Transverse colon (tissue), 4 donors: ENCODE data around the gene ZMIZ1. TPM values are rescaled to one million over a fixed set of nuclear protein-coding genes. Genes with fewer than 3 reads are reported as not detected.

ENCODE experiments used
- DNase-seq: peaks from one replicate; pipeline ENCODE4 v3.0.0-alpha.2; 2019
- H3K27ac ChIP-seq, 4 donors: fragments of 200-600 bp; sonication (generic); 2 replicates each; pipeline ENCODE4 v1.5.1; 2016 to 2018; ENCODE audit warnings: inconsistent platforms in 4 of 4
- H3K27me3 ChIP-seq: fragments of 200-600 bp; sonication (generic); 2 replicates; pipeline ENCODE4 v1.5.1; 2017; ENCODE audit warnings: inconsistent platforms
- H3K36me3 ChIP-seq, 4 donors: fragments of 200-600 bp; sonication (generic); 2 replicates each; pipeline ENCODE4 v1.5.1; 2017 to 2019; ENCODE audit warnings: inconsistent platforms in 4 of 4
- H3K4me1 ChIP-seq, 4 donors: fragments of 200-600 bp; sonication (generic); 2 replicates each; pipeline ENCODE4 v1.5.1; 2017 to 2020; ENCODE audit warnings: inconsistent platforms in 4 of 4
- H3K4me3 ChIP-seq, 4 donors: fragments of 200-600 bp; sonication (generic); 1 replicate in 1 of 4; 2 replicates in 3 of 4; pipeline versions ENCODE4 v1.5.1 to v1.6.1; 2017 to 2019; ENCODE audit warnings: inconsistent platforms in 4 of 4
- H3K9me3 ChIP-seq, 2 donors: fragments of 200-600 bp; sonication (generic); 2 replicates each; pipeline ENCODE4 v1.5.1; 2017 to 2019; ENCODE audit warnings: inconsistent platforms in 2 of 2
- EP300 ChIP-seq: sonication (generic); formaldehyde crosslinking; IDR thresholded peaks from one replicate; pipeline ENCODE4 v1.6.1; 2017; ENCODE audit warnings: antibody characterized with exemption, low read depth
- POLR2A ChIP-seq: fragments of 450-650 bp; IDR thresholded peaks from one replicate; pipeline ENCODE4 v1.6.1; 2016; ENCODE audit warnings: antibody characterized with exemption, mild to moderate bottlenecking, moderate library complexity
- POLR2AphosphoS5 ChIP-seq, 3 donors: sonication (generic); formaldehyde crosslinking; IDR thresholded peaks; one replicate each; pipeline ENCODE4 v1.6.1; 2016; ENCODE audit warnings: antibody characterized with exemption in 3 of 3
- WGBS, 2 donors: methylation state at CpG; one replicate each; pipeline ENCODE4 v1.1.5; 2018; ENCODE audit warnings: low coverage in 1 of 2; 5-methylcytosine and 5-hydroxymethylcytosine counted together
- in situ Hi-C, 4 donors: fragments of 200-750 bp; cut with MboI; loops; one replicate each; pipeline versions ENCODE4 v1.15.0 to v1.15.1; 2017; ENCODE audit warnings: low sequenced_read_pairs in 3 of 4, low pct_ligation_motif_present in 1 of 4, low pct_unique_long_range_greater_than_20kb in 1 of 4
- intact Hi-C: fragments of 100-400 bp; cut with DNase I; formaldehyde crosslinking; loops from one replicate; pipeline ENCODE4 v1.15.1; 2023; ENCODE audit warnings: low total_unique reads
- total RNA-seq, 4 donors: library from RNA; depleted of rRNA; stranded (reverse); fragments of >200 nt; gene quantifications; one replicate each; pipeline ENCODE4 v1.1.0, GENCODE V29; 2016
- TF ChIP-seq, protein P1 (sequence below), 5 experiments: fragments of 200-600 bp in 3 of 5; fragments of 450-650 bp in 2 of 5; sonication (generic) in 3 of 5; IDR thresholded peaks; 1 replicate in 2 of 5; 2 replicates in 3 of 5; pipeline ENCODE4 v1.5.1; 2016 to 2017; ENCODE audit warnings: antibody characterized with exemption in 5 of 5, inconsistent platforms in 3 of 5, mild to moderate bottlenecking in 2 of 5, moderate library complexity in 1 of 5

Gene ZMIZ1
- total RNA-seq, 4 donors from 2014 or later = 32.0 to 108 (median 63.0) TPM

DNA sequence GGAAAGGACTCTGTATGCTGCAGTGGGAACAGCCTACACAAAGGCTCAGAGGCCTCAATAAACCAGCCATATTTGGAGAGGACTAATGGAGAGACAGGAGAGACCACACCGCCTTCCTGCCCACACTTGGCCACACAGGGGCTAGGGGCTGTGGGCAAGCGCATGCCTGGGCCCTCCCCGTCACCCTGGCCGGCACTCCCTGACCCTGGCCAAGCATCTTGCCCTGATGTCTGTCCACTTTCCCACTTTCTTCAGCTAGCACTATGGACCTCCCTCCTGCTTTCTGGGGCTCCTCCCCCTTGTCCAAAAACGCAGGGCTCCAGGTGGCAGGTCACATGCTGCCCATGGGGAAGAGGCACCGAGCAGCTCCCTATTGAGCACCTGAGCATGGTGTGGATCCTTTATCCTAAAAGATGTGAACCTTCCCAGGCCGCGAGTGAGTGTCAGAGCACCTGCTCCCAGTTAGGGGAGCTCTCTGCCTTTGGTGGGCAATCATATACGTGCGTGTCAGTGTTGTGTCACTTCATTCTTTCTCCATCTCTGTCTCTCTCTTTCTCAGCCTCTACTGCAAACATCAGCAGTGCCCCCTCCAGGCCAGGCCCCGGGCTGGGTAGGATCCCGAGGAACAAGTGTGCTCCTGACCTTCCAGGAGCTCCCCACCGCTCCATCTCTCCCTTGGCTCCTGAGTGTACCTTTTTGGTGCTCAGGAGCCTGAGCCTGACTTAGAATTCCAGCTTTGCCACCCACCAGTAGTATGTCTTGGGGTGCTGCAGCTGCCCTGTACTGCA lies 74.0 kb downstream of the ZMIZ1 start:
- Histone ChIP-seq H3K4me1 (peaks cover 45 to 67% (median 52%) of the 10 kb centered on the region in 4 donors), H3K36me3 (peaks cover 0 to 5% (median 0%) of the 10 kb centered on the region in 4 donors), H3K27me3 (no peaks in the 10 kb centered on the region), H3K9me3 (no peaks in the 10 kb centered on the region), H3K27ac (peak overlapping the region; percentile 44 to 86 (median 47)), H3K4me3 (no peak overlapping the region)
- in situ Hi-C loops (no loop called here), intact Hi-C loops (no loop called here)
- TF ChIP-seq POLR2AphosphoS5 (IDR thresholded peaks at IDR 0.05) (no peak), EP300 (no peak), POLR2A (no peak)
- TF ChIP-seq, protein P1, sequence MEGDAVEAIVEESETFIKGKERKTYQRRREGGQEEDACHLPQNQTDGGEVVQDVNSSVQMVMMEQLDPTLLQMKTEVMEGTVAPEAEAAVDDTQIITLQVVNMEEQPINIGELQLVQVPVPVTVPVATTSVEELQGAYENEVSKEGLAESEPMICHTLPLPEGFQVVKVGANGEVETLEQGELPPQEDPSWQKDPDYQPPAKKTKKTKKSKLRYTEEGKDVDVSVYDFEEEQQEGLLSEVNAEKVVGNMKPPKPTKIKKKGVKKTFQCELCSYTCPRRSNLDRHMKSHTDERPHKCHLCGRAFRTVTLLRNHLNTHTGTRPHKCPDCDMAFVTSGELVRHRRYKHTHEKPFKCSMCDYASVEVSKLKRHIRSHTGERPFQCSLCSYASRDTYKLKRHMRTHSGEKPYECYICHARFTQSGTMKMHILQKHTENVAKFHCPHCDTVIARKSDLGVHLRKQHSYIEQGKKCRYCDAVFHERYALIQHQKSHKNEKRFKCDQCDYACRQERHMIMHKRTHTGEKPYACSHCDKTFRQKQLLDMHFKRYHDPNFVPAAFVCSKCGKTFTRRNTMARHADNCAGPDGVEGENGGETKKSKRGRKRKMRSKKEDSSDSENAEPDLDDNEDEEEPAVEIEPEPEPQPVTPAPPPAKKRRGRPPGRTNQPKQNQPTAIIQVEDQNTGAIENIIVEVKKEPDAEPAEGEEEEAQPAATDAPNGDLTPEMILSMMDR (IDR thresholded peaks at IDR 0.05) = no peak
- 51 to 81% methylated on average over 3 to 13 of the region's 13 CpGs for WGBS, 2 donors
- DNase-seq = no peak

DNA sequence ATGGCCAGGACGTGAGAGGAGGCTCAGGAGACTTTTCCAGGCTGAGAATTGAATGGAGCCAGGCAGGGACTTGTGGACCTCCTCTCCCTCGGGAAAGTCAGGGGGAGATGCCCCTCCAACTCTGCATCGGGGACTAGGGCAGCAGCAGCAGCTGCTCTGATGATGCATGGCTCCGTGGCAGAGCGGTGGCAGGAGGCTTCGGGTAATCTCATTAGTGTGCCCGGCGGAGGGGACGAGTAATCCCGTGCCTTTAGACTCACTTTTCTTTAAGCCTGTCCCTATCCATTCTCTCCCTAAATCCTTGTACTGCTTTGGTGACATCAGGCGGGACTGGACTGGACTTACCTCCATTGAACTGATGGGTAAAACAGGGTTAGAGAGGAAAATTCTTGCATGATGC lies 75.1 kb downstream of the ZMIZ1 start:
- H3K27ac ChIP-seq = peak overlapping the region in 2 of 4 donors; percentile 75 to 85
- TF ChIP-seq, protein P1 (IDR thresholded peaks at IDR 0.05) = no peak
- TF ChIP-seq POLR2A = no peak
- no peak for TF ChIP-seq POLR2AphosphoS5 (IDR thresholded peaks at IDR 0.05)
- TF ChIP-seq EP300 = no peak
- no peaks in the 10 kb centered on the region for H3K27me3 ChIP-seq
- H3K4me3 ChIP-seq = no peak overlapping the region
- in situ Hi-C loops = no loop called here
- peaks cover 43 to 67% (median 54%) of the 10 kb centered on the region in 4 donors for H3K4me1 ChIP-seq
- 88% methylated on average over 11 of the region's 11 CpGs; no CpG with 5 or more reads in 1 of the 2 donors for WGBS, 2 donors
- intact Hi-C loops = no loop called here
- peaks cover 0 to 5% (median 0%) of the 10 kb centered on the region in 4 donors for H3K36me3 ChIP-seq
- no peaks in the 10 kb centered on the region for H3K9me3 ChIP-seq
- no peak for DNase-seq

- Histone ChIP-seq H3K4me1 (peaks cover 48 to 67% (median 56%) of the 10 kb centered on the region in 4 donors), H3K4me3 (no peak overlapping the region), H3K27me3 (no peaks in the 10 kb centered on the region), H3K27ac (peak overlapping the region; percentile 75 to 87 (median 84)), H3K9me3 (no peaks in the 10 kb centered on the region), H3K36me3 (peaks cover 0 to 5% (median 0%) of the 10 kb centered on the region in 4 donors)
- TF ChIP-seq, protein P1 (IDR thresholded peaks at IDR 0.05) = no peak
- TF ChIP-seq POLR2A = no peak
- no peak for TF ChIP-seq POLR2AphosphoS5 (IDR thresholded peaks at IDR 0.05)
- TF ChIP-seq EP300 = no peak
- WGBS, 2 donors = 64 to 68% methylated on average over 9 to 12 of the region's 12 CpGs
- in situ Hi-C loops (no loop called here), intact Hi-C loops (no loop called here)
- DNase-seq = no peak
These were observed 75.8 kb downstream of the ZMIZ1 start for GRCh38 chr10:79144351-79145173.

- Histone ChIP-seq H3K27me3 (no peaks in the 10 kb centered on the region), H3K27ac (peak overlapping the region; percentile 75 to 87 (median 84)), H3K4me3 (no peak overlapping the region), H3K4me1 (peaks cover 50 to 69% (median 58%) of the 10 kb centered on the region in 4 donors), H3K9me3 (no peaks in the 10 kb centered on the region), H3K36me3 (peaks cover 0 to 5% (median 0%) of the 10 kb centered on the region in 4 donors)
- TF ChIP-seq EP300 (no peak), POLR2A (no peak), POLR2AphosphoS5 (IDR thresholded peaks at IDR 0.05) (no peak)
- TF ChIP-seq, protein P1 (IDR thresholded peaks at IDR 0.05) = no peak
- in situ Hi-C loops = no loop called here
- intact Hi-C loops = no loop called here
- no peak for DNase-seq
- WGBS, 2 donors = 74 to 100% methylated on average over 1 to 5 of the region's 5 CpGs
These were observed 76.4 kb downstream of the ZMIZ1 start for GRCh38 chr10:79145174-79145483.
